IPS-NIHi7 (cell line): ENCODE measurements around the gene FHIP1B.

Source experiments
- DNase-seq: peaks from one replicate; pipeline ENCODE4 v3.0.0; 2012; ENCODE audit warnings: mixed read lengths; ENCODE audit errors: extremely low spot score

The FHIP1B gene

GRCh38 chr11:6240139-6240538, 5.7 kb upstream of the FHIP1B start:
- no peak for DNase-seq

- DNase-seq: no peak
Observed at GRCh38 chr11:6238902-6239301, 4.5 kb upstream of the FHIP1B start, which contains the start of gene CNGA4. CNGA4 (plus strand) TSS chr11:6239089; CDS start chr11:6239207, 118 bp downstream.

GRCh38 chr11:6237761-6238302, 3.4 kb upstream of the FHIP1B start:
- DNase-seq: no peak

GRCh38 chr11:6237266-6237665, 2.8 kb upstream of the FHIP1B start:
- DNase-seq: no peak

- DNase-seq: no peak
Observed at GRCh38 chr11:6233984-6234386, 451 bp downstream of the FHIP1B start.

GRCh38 chr11:6232899-6233298, 1.5 kb downstream of the FHIP1B start:
- DNase-seq: no peak

GRCh38 chr11:6229911-6230310, 4.5 kb downstream of the FHIP1B start:
- no peak for DNase-seq

- DNase-seq: no peak
Observed at GRCh38 chr11:6228520-6228919, 5.9 kb downstream of the FHIP1B start.

- no peak for DNase-seq
Observed at GRCh38 chr11:6225896-6226295, 8.5 kb downstream of the FHIP1B start.

GRCh38 chr11:6225024-6225423, 9.4 kb downstream of the FHIP1B start:
- DNase-seq: no peak

GRCh38 chr11:6224421-6224820, 10.0 kb downstream of the FHIP1B start:
- DNase-seq: no peak

GRCh38 chr11:6223854-6224253, 10.6 kb downstream of the FHIP1B start:
- DNase-seq: no peak

- DNase-seq: peak; percentile 28
Observed at GRCh38 chr11:6219359-6219758, 15.1 kb downstream of the FHIP1B start.

- DNase-seq: peak; percentile 18
Observed at GRCh38 chr11:6217722-6218121, 16.7 kb downstream of the FHIP1B start.

GRCh38 chr11:6216501-6216900, 17.9 kb downstream of the FHIP1B start:
- DNase-seq: no peak

- no peak for DNase-seq
Observed at GRCh38 chr11:6214530-6214929, 19.9 kb downstream of the FHIP1B start.

GRCh38 chr11:6210274-6210955, 24.0 kb downstream of the FHIP1B start:
- no peak for DNase-seq

- DNase-seq: no peak
Observed at GRCh38 chr11:6209801-6210200, 24.6 kb downstream of the FHIP1B start.

- no peak for DNase-seq
Observed at GRCh38 chr11:6206456-6207180, 27.8 kb downstream of the FHIP1B start.

- DNase-seq: no peak
Observed at GRCh38 chr11:6205366-6205765, 29.1 kb downstream of the FHIP1B start, which contains the start of gene C11orf42. C11orf42 (plus strand) TSS chr11:6205557; CDS start chr11:6205616, 59 bp downstream.

GRCh38 chr11:6204706-6205105, 29.7 kb downstream of the FHIP1B start:
- DNase-seq: no peak

- no peak for DNase-seq
Observed at GRCh38 chr11:6203327-6203726, 31.1 kb downstream of the FHIP1B start.

GRCh38 chr11:6202041-6202440, 32.4 kb downstream of the FHIP1B start:
- no peak for DNase-seq
